Glomerular endothelial cell (primary cell): ENCODE data around the gene BSN. TPM values are rescaled to one million over a fixed set of nuclear protein-coding genes. Genes with fewer than 3 reads are reported as not detected.
"Not testable (repeated sequence)": the region's sequence is repeated elsewhere in the genome, so short reads cannot be mapped to it uniquely, and the experiment has no call there.

ENCODE experiments used
- DNase-seq: peaks from one replicate; pipeline ENCODE4 v3.0.0-alpha.2; 2011; ENCODE audit warnings: low read depth, low spot score; ENCODE audit errors: extremely low read depth
- total RNA-seq: library from RNA; depleted of rRNA; stranded (reverse); fragments of >200 nt; gene quantifications from 2 replicates; pipeline ENCODE4 v1.2.3, GENCODE V29; 2015

BSN gene
- total RNA-seq, 1 donor from 2014 or later = 0.29 TPM

- no peak for DNase-seq
Observed at GRCh38 chr3:49670940-49671290, 116.6 kb downstream of the BSN start.

DNA sequence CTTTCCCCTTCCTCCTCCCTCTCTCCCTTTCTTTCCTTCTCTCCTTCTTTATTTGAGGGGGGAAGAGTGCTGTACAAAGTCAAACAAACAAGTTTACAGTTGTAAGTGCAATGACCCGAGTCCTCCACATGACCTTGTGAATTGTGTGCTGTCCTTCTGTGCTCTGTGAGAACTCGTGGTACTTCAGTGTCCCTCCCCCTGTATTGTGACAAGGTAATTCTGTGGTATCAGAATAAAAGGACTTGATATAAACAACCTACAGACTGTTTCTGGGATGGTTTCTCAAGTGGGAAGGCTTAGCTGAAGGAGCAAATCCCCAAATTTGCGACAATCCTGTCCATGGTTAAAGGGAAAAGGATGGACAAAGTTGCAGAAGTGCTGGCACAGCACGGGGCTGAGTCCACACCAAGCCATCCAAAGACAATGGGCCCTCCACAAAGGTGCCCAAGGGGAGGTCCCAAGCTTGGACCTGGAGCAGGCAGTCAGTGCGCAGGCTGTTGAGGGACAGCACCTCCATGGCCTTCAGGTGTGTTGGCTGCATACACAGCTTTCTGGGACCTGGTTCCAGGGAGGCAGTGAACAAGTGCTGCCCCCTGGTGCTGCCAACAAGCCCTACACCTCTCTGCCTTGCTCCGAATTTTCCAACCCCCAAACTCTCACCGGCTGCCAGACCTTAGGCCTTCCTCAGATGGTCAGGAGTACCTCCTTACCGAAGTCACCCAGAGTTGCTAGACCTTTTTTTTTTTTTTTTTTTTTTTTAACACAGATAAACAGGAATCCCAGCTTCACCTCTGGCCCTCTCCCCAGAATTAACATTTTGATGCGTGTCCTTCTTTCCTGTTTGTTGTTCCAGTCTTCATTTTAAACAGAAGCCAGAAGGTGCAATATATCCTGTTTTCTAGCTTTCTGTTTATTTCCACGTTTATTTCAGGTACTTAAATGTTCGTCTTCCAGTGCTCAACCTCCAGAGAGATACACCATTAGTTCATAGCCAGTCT, 117.3 kb downstream of the BSN start:
- no peak for DNase-seq

GRCh38 chr3:49673121-49673714, 118.9 kb downstream of the BSN start:
- DNase-seq = no peak

DNA sequence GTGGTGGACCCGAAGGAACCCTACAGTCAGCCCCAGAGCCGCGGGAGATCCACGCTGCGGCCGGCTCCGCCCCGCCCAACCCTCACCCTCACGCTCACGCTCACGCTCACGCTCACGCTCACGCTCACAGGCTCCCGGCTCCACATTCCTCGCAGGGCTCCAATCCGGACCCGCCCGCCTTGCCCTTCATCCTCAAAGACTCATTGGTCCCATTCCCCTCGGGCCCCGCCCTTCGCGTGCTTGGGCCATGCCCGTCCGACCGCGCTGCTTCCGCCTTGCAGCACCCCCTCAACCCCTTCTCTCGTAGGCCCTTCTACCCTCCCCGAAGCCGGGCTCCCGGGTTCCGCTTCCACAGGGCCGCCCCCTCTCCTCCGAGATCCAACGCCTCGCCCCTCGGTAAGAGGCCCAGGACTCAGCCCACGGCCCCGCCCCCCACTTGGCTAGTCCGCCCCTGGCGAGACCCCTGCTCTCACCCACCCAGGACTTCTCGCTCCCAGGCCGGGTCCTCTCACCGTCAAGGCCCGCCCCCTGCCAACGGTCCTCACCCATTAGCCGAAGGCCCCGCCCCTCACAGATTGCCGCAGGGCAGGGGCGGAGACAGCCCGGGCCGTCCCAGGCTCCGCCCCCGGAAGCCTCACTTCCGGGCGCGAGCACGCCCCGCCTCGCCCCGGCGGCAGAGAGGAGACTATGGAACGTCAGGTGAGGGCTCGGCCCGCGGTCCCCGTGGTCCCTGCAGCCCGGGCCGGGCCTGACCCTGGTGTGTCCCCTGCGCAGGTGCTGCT, 119.6 kb downstream of the BSN start, which contains the start of gene APEH:
APEH (plus strand) TSS at position 637 of the 782 bp plus-strand sequence; CDS start at position 688, 51 bp downstream.
- DNase-seq = peak; percentile 68

DNA sequence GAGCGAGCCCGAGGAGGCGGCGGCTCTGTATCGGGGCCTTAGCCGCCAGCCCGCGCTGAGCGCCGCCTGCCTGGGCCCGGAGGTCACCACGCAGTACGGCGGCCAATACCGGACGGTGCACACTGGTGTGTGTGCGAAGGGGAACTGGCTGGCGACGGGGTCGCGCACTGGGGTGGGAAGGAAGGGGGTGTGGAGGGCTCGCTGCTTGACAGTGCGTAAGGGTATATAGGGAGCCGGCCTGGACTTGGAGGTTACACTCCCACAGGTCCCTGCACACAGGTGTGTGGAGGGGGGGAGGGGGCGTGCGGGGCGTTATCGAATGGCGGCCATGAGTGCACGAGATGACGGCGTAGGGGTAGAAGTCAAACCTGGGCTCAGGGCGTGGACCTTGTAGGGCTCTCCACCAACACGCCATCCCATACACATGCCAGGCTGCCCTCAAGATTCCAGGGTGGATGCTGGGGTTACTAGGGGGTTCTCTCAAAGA, 120.3 kb downstream of the BSN start:
- DNase-seq = no peak

DNA sequence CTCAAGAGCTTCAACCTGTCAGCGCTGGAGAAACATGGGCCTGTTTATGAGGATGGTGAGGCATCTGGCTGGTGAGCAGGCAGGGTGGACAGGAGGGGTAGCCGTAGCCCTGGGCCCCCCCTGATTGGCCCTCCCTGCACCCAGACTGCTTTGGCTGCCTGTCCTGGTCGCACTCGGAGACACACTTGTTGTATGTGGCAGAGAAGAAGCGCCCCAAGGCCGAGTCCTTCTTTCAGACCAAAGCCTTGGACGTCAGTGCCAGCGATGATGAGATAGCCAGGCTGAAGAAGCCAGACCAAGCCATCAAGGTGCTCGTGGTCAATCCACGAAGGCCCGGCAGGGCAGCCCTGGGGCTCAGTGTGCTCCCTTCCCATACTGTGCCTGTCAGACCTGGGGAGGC, 121.6 kb downstream of the BSN start:
- DNase-seq = no peak

GRCh38 chr3:49680493-49681231, 126.4 kb downstream of the BSN start:
- DNase-seq = no peak

DNA sequence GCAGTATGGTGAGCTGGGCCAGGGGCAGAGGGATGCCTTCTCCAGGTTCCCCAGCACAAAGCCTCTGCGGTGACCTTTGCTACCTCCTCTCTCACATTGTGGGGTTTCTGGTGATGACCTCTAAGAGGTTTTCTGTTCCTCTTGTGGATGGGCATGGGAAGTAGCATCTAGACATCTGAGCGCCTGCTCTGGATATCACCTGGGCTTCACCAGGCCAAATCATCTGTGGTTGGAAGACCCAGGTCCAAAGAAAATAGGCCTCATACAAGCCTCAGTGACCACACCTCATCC, 126.9 kb downstream of the BSN start:
- no peak for DNase-seq

- no peak for DNase-seq
Observed at GRCh38 chr3:49681543-49681942, 127.3 kb downstream of the BSN start.

DNA sequence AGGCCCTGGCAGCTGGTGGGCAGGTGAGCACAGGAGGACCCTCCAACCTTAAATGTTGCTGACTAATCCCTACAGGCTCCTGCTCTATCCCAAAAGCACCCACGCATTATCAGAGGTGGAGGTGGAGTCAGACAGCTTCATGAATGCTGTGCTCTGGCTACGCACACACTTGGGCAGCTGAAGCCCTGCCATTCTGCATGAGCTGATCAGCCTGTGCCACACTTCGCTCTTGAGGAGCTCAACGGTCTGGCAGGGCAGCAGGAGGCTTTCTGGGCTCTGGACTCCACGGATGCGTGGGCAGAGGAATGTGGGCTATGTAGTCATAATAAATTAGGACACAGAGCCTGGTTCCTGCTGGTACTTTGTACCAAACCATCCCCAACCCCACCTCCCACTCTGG, 128.9 kb downstream of the BSN start:
- DNase-seq = no peak

DNA sequence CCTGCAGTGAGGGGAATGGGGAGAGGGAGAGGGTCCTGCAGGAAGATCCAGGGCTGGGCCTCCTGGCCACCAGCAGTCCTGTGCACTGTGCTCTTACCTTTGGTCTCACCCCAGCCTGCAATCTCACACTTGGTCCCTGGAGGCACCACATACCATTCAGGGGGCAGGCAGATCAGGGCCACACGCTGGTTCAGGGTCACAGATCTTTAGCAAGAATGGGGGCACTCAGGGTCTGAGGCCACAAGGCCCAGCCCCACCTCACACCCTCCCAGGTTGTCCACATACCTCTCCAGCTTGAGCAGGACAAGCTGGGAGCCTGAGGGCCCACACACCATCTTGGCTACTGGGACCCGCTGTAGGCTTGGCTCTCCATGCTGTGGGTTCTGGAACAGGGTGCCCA, 130.2 kb downstream of the BSN start:
- not testable (repeated sequence) for DNase-seq

DNA sequence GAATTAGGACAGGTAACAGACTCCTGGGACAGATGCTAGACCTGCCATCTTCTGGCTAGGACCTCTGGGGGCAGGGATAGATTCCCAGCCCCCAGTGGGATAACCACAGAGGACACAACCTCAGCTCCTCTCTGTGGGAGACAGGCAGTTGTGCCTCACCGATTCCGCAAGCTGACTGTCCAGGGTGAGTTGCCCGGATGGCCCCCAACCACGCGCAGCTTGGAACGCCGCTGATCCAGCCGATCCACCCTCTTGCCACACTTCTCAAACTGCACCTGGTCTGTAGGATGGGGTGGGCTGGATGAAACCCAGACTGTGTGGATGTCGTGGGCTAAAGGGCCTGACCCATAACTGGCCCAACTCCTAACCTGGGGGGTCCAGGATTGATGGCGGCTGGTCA, 130.8 kb downstream of the BSN start:
- DNase-seq = not testable (repeated sequence)

GRCh38 chr3:49685846-49686245, 131.6 kb downstream of the BSN start:
- not testable (repeated sequence) for DNase-seq

DNA sequence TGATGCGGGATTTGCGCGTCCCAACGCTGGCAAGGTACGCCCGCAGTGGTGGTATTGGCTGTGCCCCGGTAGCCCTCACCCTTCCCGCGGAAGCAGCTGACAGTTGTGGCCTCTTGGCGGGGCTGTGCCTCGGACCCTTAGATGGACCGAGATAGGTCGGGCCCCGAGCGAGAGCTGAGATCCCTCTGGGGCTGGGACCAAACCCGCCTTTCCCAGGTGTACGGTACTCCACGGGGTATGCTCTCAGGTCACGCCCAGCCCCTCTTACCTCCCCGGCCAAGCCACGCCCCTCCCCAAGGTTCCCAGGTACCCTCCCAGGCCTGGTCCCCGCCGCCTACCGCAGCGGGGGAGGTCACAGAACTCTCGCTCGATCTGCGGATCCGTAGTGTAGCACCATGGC, 132.1 kb downstream of the BSN start:
- DNase-seq = not testable (repeated sequence)

DNA sequence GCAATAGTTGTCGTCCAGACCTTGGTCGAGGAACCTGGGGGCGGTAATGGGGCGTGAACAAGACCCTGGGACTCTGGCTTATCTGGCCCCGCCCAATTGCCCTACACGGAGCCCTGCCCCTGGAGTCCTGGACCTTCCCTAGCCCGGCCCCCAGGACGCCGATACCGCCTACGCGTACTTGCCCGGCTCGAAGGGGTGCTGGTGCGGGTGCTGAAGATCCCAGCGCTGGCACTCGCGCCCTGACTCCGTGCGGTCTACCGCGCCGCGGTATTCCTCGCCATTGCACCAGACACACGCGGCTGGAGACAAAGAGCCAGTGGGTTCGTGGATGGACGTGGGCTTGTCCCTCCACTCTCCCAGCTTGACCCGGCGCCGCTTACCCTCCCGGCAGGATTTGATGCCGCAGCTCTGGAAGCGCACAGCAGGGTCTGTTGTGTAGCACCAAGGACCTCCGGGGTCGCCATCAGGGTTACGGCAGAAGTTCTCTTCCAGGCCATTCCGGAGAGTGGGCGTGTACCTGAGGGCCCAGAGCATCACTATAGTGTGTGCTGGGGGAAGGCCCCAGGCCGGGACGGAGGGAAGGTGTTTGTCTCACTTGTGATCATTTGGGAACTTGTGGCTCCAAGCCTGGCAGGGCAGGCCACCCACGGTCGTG, 132.6 kb downstream of the BSN start:
- DNase-seq = not testable (repeated sequence)

DNA sequence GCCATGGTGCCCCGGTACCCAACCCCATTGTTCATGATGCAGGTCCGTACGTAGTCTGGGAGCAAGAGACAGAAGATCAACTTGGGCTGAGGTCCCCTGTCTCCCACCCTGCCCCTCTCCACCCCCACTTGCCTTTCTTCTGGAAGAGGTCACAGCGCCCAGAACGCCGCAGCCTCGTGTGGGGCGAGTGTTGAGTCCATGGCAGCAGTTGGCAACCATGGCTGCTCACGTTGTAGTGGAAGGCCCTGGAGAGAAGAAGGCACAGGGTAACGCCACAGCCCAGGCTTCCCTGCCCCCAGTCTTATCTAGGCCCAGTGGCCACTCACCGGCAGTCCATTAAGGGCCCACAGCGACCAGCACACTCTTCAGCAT, 133.1 kb downstream of the BSN start:
- DNase-seq = not testable (repeated sequence)

DNA sequence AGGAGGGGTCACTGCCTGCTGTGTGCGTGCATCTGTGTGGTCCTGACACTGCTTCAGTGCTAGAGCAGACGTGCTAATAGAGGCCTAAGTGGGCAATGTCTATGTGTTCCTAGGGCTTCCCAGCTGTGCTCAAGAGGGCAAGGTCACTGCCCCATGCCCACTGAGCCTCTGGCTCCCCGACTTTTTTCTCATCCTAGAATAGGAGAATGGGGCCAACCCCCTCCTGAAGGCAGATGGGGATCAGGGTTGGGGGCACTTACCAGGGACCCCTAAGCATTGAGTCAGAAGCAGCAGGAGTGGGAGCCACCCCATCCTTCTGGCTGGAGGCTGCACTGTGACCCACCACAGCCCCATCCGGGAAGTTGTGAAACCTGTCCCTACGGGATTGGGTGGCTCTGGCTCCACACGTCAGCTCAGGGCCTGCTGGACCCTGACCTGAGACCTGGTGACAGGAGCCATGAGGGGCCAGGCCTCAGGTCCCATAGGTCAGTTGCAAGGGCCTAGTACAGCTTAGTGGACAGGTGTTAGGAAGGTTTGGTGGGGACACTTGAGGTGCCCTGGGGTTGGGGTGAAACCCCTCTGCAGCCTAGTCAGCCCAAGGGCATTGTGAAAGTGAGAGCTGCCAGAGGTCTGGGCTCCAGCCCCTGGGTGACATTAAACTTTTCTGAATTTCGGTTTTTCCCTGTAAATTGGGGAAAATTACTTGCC, 134.2 kb downstream of the BSN start:
- not testable (repeated sequence) for DNase-seq

DNA sequence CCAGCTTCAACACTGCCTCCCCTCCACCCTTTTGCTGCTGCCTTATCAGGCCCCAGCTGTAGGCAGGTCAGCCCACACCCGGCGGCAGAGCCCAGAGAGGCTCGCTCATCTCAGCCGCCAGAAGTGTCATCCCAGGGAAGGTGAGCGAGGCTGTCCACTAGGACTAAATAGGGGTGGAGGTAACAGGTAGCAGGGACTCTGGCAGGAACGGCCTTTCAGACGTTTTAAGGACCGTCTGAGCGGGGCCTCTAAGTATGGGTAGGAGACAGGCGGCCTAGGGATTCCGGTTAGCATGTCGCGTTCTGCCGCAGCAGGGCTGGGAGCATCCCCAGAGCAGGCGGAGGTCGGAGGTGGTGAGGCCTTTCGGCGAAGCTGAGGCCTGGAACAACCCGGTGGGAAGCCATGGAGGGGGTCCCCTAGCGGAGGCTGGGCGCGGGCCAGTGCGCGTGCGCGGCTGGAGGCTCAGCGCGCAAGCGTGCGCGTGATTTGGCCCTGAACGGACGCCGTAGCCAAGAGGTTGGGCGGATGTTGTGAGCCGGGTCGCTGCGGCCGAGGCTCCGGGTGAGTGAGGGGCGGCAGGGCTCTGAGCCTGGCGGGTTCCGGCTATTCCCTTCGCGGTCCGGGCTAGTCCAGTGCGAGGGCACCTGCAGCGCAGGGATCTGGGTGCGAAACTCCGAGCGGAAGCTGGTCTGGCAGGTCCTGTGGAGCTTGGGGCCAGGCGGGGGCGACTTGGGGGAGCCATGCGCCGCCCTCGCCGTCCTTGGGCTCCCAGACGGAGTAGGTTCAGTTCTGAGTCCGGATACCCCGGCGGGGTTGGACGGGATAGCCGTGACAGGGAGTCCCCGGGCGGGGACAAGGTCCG, 135.0 kb downstream of the BSN start, which contains the start of the genes MST1 and RNF123:
MST1 (minus strand) TSS at position 429 of the 862 bp plus-strand sequence. CDS start 783 bp downstream, outside the sequence.
RNF123 (plus strand) TSS at position 512 of the 862 bp plus-strand sequence. CDS start 1,609 bp downstream, outside the sequence.
- DNase-seq = peak; percentile 45
